ENCODE data around the gene PCF11. TPM values are rescaled to one million over a fixed set of nuclear protein-coding genes. Genes with fewer than 3 reads are reported as not detected.
A peak's percentile ranks its signal among the peaks of the same experiment; 100 is the strongest.

PCF11 gene
- total RNA-seq, 1 experiment from 2014 or later: 57.5 TPM

DNA sequence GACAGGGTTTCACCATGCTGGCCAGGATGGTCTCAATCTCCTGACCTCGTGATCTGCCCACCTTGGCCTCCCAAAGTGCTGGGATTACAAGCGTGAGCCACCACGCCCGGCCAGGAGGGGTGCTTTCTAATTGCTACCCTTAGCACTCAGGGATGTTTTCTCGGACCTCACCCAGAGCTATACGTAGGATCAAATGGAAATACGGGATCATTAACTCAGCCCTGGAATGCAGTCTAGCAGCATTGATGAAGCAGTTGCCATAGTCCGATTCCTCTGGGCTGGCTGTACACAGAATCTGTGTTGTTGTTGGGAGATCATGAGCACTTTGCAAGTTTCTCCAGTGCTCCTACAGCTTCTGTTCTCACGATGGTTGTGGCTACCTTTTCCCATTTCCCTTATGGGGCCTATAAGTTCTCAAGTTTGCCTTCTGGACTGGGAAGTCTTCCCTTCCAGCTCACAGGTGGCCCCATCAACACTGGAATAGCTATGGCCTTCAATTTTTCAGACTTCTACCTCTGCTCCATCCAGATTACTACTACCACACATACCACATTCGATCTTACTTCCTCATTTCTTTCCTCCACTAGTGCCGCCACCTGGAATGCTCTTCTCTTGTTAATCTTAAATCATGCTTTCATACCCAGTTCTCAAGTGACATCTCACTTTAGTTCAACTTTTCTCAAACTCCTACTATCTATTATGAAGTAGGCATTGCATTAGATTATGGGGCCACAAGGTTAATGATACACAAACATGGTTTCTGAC, 16.1 kb upstream of the PCF11 start:
- DNase-seq (ENCODE audit: unreplicated experiment): no peak
- POLR2A ChIA-PET: no interaction called here
- Mint-ChIP-seq H3K4me1 (ENCODE audit: insufficient read depth, unreplicated experiment) (no peaks in the 10 kb centered on the region), H3K9me3 (ENCODE audit: unreplicated experiment) (no peaks in the 10 kb centered on the region), H3K27me3 (ENCODE audit: insufficient read depth, unreplicated experiment) (no peaks in the 10 kb centered on the region), H3K4me3 (ENCODE audit: unreplicated experiment) (no peak overlapping the region), H3K36me3 (ENCODE audit: insufficient read depth, unreplicated experiment) (no peaks in the 10 kb centered on the region), H3K27ac (ENCODE audit: low read depth, unreplicated experiment) (no peak overlapping the region)
- CTCF ChIA-PET: interaction anchor here (0.6 to 0.9 kb wide), 2 partner anchors 44 to 191 kb away, joined by 3 to 5 read pairs; no protein-coding TSS in a partner anchor
- intact Hi-C loops (cut with micrococcal nuclease): no loop called here
- TF ChIP-seq, protein P1, sequence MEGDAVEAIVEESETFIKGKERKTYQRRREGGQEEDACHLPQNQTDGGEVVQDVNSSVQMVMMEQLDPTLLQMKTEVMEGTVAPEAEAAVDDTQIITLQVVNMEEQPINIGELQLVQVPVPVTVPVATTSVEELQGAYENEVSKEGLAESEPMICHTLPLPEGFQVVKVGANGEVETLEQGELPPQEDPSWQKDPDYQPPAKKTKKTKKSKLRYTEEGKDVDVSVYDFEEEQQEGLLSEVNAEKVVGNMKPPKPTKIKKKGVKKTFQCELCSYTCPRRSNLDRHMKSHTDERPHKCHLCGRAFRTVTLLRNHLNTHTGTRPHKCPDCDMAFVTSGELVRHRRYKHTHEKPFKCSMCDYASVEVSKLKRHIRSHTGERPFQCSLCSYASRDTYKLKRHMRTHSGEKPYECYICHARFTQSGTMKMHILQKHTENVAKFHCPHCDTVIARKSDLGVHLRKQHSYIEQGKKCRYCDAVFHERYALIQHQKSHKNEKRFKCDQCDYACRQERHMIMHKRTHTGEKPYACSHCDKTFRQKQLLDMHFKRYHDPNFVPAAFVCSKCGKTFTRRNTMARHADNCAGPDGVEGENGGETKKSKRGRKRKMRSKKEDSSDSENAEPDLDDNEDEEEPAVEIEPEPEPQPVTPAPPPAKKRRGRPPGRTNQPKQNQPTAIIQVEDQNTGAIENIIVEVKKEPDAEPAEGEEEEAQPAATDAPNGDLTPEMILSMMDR (IDR thresholded peaks at IDR 0.05; ENCODE audit: unreplicated experiment): no peak
- BruUV-seq (replicated peaks): no TSS peak

DNA sequence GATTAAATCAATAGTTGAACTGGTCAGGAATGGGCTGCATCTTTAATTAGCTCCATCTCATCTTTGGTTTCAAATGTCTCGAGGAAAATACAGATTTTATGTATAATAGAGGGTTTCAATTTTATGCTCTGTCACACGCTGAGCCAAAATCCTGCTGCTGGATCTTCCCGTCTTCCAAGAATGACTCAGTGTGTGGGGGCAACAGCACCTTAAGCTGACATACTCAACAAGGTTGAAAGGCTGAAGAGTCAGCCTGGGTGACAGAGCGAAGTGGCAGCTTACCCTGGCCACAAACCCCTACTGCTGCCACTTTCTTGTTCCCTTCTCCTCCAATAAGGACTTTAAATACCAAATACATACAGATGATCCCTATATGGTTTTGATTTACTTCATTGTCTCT, 9.0 kb upstream of the PCF11 start:
- TF ChIP-seq, protein P1 (IDR thresholded peaks at IDR 0.05; ENCODE audit: unreplicated experiment): no peak
- ChIA-PET POLR2A (interaction anchor here (0.7 to 2.9 kb wide), 2 partner anchors 10 to 246 kb away, joined by 3 to 9 read pairs; partner anchors contain the start of genes DDIAS and PCF11), CTCF (interaction anchor here (0.6 to 0.9 kb wide), 2 partner anchors 21 to 223 kb away, joined by 5 read pairs; no protein-coding TSS in a partner anchor)
- Mint-ChIP-seq H3K9me3 (ENCODE audit: unreplicated experiment) (no peaks in the 10 kb centered on the region), H3K4me1 (ENCODE audit: insufficient read depth, unreplicated experiment) (no peaks in the 10 kb centered on the region), H3K27ac (ENCODE audit: low read depth, unreplicated experiment) (no peak overlapping the region), H3K4me3 (ENCODE audit: unreplicated experiment) (no peak overlapping the region), H3K36me3 (ENCODE audit: insufficient read depth, unreplicated experiment) (no peaks in the 10 kb centered on the region), H3K27me3 (ENCODE audit: insufficient read depth, unreplicated experiment) (no peaks in the 10 kb centered on the region)
- intact Hi-C loops (cut with micrococcal nuclease): no loop called here
- BruUV-seq (replicated peaks): no TSS peak
- no peak for DNase-seq (ENCODE audit: unreplicated experiment)

- Mint-ChIP-seq H3K36me3 (ENCODE audit: insufficient read depth, unreplicated experiment) (no peaks in the 10 kb centered on the region), H3K4me3 (ENCODE audit: unreplicated experiment) (no peak overlapping the region), H3K4me1 (ENCODE audit: insufficient read depth, unreplicated experiment) (no peaks in the 10 kb centered on the region), H3K27me3 (ENCODE audit: insufficient read depth, unreplicated experiment) (no peaks in the 10 kb centered on the region), H3K27ac (ENCODE audit: low read depth, unreplicated experiment) (no peak overlapping the region), H3K9me3 (ENCODE audit: unreplicated experiment) (no peaks in the 10 kb centered on the region)
- DNase-seq (ENCODE audit: unreplicated experiment): no peak
- intact Hi-C loops (cut with micrococcal nuclease): loop anchor here (10.0 kb wide), 2 partner anchors 94 to 134 kb away; partner anchors contain the start of gene CCDC90B
- no TSS peak for BruUV-seq (replicated peaks)
- TF ChIP-seq, protein P1 (IDR thresholded peaks at IDR 0.05; ENCODE audit: unreplicated experiment): no peak
- ChIA-PET POLR2A (interaction anchor here (0.6 to 1.5 kb wide), 4 partner anchors 9 to 1418 kb away, joined by 3 to 6 read pairs (median 4); no protein-coding TSS in a partner anchor), CTCF (interaction anchor here (0.6 to 0.7 kb wide), 2 partner anchors 80 to 811 kb away, joined by 3 read pairs; no protein-coding TSS in a partner anchor)
Observed at GRCh38 chr11:83150450-83150849, 6.5 kb upstream of the PCF11 start.

DNA sequence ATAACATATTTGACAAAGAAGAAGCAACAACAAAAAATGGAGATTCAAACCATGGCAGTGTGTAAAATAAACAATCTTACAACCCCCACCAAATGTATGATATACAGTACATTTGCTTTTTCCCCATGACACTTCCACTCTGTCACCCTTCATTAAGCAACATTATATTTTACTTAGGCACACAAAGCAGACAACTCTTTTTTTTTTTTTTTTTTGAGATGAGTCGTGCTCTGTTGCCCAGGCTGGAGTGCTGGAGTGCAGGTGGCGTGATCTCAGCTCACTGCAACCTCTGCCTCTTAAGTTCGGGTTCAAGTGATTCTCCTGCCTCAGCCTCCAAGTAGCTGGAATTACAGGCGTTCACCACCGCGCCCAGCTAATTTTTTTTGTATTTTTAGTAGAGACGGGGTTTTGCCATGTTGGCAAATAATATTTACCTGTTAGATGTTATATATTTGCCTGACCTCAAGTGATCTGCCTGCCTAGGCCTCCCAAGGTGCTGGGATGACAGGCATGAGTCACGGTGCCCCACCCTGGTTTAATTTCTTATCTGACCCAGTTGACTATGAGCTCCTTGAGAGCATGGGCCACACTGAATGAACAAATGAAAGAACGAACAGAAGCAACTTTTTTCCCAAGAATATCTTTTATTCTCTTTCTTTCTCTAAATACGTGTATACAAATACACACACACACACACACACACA, 5.5 kb upstream of the PCF11 start:
- DNase-seq (ENCODE audit: unreplicated experiment): peak; percentile 36
- H3K27ac Mint-ChIP-seq (ENCODE audit: low read depth, unreplicated experiment): no peak overlapping the region
- BruUV-seq (replicated peaks): no TSS peak
- CTCF ChIA-PET: interaction anchor here (0.6 to 1.8 kb wide), 4 partner anchors 12 to 227 kb away, joined by 3 to 5 read pairs (median 3); no protein-coding TSS in a partner anchor
- H3K4me1 Mint-ChIP-seq (ENCODE audit: insufficient read depth, unreplicated experiment): no peaks in the 10 kb centered on the region
- POLR2A ChIA-PET: interaction anchor here (0.6 to 1.8 kb wide), 6 partner anchors 8 to 80 kb away, joined by 3 to 9 read pairs (median 4); partner anchors contain the start of genes ANKRD42 and RAB30
- H3K27me3 Mint-ChIP-seq (ENCODE audit: insufficient read depth, unreplicated experiment): no peaks in the 10 kb centered on the region
- H3K4me3 Mint-ChIP-seq (ENCODE audit: unreplicated experiment): no peak overlapping the region
- no peaks in the 10 kb centered on the region for H3K36me3 Mint-ChIP-seq (ENCODE audit: insufficient read depth, unreplicated experiment)
- no peaks in the 10 kb centered on the region for H3K9me3 Mint-ChIP-seq (ENCODE audit: unreplicated experiment)
- TF ChIP-seq, protein P1 (IDR thresholded peaks at IDR 0.05; ENCODE audit: unreplicated experiment): no peak
- intact Hi-C loops (cut with micrococcal nuclease): loop anchor here (10.0 kb wide), 2 partner anchors 93 to 133 kb away; partner anchors contain the start of gene CCDC90B
